ENCODE results near the gene PCDHGB4.
"Not testable (repeated sequence)": the region's sequence is repeated elsewhere in the genome, so short reads cannot be mapped to it uniquely, and the experiment has no call there.

Gene PCDHGB4

DNA sequence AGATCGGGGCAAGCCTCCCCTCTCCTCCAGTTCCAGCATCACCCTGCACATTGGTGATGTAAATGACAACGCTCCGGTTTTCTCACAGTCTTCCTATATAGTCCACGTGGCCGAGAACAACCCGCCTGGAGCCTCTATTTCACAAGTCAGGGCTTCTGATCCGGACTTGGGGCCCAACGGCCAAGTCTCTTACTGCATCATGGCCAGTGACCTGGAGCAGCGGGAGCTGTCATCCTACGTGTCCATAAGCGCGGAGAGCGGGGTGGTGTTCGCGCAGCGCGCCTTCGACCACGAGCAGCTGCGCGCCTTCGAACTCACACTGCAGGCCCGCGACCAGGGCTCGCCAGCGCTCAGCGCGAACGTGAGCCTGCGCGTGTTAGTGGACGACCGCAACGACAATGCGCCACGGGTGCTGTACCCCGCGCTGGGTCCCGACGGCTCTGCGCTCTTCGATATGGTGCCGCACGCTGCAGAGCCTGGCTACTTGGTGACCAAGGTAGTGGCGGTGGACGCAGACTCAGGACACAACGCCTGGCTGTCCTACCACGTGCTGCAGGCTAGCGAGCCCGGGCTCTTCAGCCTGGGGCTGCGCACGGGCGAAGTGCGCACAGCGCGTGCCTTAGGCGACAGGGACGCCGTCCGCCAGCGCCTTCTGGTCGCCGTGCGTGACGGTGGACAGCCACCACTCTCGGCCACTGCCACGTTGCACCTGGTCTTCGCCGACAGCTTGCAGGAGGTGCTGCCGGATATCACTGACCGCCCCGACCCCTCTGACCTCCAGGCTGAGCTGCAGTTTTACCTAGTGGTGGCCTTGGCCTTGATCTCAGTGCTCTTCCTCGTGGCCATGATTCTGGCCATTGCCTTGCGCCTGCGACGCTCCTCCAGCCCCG is 1.9 kb downstream of the PCDHGB4 start (continued):
- TF ChIP-seq, protein P1, sequence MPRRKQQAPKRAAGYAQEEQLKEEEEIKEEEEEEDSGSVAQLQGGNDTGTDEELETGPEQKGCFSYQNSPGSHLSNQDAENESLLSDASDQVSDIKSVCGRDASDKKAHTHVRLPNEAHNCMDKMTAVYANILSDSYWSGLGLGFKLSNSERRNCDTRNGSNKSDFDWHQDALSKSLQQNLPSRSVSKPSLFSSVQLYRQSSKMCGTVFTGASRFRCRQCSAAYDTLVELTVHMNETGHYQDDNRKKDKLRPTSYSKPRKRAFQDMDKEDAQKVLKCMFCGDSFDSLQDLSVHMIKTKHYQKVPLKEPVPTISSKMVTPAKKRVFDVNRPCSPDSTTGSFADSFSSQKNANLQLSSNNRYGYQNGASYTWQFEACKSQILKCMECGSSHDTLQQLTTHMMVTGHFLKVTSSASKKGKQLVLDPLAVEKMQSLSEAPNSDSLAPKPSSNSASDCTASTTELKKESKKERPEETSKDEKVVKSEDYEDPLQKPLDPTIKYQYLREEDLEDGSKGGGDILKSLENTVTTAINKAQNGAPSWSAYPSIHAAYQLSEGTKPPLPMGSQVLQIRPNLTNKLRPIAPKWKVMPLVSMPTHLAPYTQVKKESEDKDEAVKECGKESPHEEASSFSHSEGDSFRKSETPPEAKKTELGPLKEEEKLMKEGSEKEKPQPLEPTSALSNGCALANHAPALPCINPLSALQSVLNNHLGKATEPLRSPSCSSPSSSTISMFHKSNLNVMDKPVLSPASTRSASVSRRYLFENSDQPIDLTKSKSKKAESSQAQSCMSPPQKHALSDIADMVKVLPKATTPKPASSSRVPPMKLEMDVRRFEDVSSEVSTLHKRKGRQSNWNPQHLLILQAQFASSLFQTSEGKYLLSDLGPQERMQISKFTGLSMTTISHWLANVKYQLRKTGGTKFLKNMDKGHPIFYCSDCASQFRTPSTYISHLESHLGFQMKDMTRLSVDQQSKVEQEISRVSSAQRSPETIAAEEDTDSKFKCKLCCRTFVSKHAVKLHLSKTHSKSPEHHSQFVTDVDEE (CRISPR knock-in tag; IDR thresholded peaks at IDR 0.05), result no peak
- TF ChIP-seq ESRRG (CRISPR knock-in tag; IDR thresholded peaks at IDR 0.05) (no peak), RARB (CRISPR knock-in tag; IDR thresholded peaks at IDR 0.05) (no peak), ZFP3 (CRISPR knock-in tag; IDR thresholded peaks at IDR 0.05) (no peak)

DNA sequence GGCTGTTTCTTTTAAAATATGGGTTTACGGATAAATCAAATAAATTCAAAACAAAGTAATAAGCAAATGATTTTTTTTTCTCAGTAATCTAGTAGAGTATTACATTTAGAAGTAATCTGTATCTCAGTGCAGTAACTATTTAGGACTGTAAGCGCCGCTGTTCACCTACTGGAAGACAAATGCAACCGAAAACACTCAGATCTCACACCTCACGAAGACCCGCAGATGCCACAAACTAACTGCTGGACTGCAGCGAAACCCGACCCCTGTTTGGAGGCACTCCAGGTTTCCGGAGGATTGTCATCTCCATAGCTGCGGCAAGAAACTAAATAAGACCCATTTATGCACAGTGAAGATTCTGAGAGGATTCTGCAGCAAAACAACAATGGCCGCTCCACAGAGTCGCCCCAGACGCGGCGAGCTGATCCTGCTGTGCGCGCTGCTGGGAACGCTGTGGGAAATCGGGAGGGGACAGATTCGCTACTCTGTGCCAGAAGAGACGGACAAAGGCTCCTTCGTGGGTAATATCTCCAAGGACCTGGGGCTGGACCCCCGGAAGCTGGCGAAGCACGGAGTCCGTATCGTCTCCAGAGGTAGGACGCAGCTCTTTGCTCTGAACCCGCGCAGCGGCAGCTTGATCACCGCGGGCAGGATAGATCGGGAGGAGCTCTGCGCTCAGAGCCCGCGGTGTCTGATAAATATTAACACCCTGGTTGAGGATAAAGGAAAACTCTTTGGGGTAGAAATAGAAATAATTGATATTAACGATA is 5.1 kb downstream of the PCDHGB4 start, which contains the start of gene PCDHGA8:
PCDHGA8 (plus strand) TSS at position 205 of the 770 bp plus-strand sequence; CDS start at position 386, 181 bp downstream.
- TF ChIP-seq ISL1 (CRISPR knock-in tag; IDR thresholded peaks at IDR 0.05) (no peak), ZFP3 (CRISPR knock-in tag; IDR thresholded peaks at IDR 0.05) (no peak)
- ATAC-seq, result no peak

DNA sequence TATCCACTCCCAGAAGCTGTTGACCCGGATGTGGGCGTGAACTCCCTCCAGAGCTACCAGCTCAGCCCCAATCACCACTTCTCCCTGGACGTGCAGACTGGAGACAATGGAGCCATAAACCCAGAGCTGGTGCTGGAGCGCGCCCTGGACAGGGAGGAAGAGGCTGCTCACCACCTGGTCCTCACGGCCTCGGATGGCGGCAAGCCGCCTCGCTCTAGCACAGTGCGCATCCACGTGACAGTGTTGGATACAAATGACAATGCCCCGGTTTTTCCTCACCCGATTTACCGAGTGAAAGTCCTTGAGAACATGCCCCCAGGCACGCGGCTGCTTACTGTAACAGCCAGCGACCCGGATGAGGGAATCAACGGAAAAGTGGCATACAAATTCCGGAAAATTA is 5.8 kb downstream of the PCDHGB4 start:
- no peak for ATAC-seq
- no peak for TF ChIP-seq CSDC2 (CRISPR knock-in tag; IDR thresholded peaks at IDR 0.05)
- no peak for TF ChIP-seq ZNF70 (CRISPR knock-in tag; IDR thresholded peaks at IDR 0.05)
- TF ChIP-seq TCF4 (CRISPR knock-in tag; IDR thresholded peaks at IDR 0.05; ENCODE audit: borderline replicate concordance), result no peak
- TF ChIP-seq, protein P2, sequence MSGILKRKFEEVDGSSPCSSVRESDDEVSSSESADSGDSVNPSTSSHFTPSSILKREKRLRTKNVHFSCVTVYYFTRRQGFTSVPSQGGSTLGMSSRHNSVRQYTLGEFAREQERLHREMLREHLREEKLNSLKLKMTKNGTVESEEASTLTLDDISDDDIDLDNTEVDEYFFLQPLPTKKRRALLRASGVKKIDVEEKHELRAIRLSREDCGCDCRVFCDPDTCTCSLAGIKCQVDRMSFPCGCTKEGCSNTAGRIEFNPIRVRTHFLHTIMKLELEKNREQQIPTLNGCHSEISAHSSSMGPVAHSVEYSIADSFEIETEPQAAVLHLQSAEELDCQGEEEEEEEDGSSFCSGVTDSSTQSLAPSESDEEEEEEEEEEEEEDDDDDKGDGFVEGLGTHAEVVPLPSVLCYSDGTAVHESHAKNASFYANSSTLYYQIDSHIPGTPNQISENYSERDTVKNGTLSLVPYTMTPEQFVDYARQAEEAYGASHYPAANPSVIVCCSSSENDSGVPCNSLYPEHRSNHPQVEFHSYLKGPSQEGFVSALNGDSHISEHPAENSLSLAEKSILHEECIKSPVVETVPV (CRISPR knock-in tag; IDR thresholded peaks at IDR 0.05), result no peak
- TF ChIP-seq ZFP30 (CRISPR knock-in tag; IDR thresholded peaks at IDR 0.05), result no peak
- no peak for TF ChIP-seq ISL1 (CRISPR knock-in tag; IDR thresholded peaks at IDR 0.05)
- no peak for TF ChIP-seq TOX (CRISPR knock-in tag; IDR thresholded peaks at IDR 0.05; ENCODE audit: borderline replicate concordance)
- TF ChIP-seq ZNF565 (CRISPR knock-in tag; conservative IDR thresholded peaks at IDR 0.05; ENCODE audit: low read depth), result no peak
- TF ChIP-seq, protein P3, sequence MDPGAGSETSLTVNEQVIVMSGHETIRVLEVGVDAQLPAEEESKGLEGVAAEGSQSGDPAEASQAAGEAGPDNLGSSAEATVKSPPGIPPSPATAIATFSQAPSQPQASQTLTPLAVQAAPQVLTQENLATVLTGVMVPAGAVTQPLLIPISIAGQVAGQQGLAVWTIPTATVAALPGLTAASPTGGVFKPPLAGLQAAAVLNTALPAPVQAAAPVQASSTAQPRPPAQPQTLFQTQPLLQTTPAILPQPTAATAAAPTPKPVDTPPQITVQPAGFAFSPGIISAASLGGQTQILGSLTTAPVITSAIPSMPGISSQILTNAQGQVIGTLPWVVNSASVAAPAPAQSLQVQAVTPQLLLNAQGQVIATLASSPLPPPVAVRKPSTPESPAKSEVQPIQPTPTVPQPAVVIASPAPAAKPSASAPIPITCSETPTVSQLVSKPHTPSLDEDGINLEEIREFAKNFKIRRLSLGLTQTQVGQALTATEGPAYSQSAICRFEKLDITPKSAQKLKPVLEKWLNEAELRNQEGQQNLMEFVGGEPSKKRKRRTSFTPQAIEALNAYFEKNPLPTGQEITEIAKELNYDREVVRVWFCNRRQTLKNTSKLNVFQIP (CRISPR knock-in tag; IDR thresholded peaks at IDR 0.05; ENCODE audit: borderline replicate concordance, low read depth), result no peak
- TF ChIP-seq, protein P4, sequence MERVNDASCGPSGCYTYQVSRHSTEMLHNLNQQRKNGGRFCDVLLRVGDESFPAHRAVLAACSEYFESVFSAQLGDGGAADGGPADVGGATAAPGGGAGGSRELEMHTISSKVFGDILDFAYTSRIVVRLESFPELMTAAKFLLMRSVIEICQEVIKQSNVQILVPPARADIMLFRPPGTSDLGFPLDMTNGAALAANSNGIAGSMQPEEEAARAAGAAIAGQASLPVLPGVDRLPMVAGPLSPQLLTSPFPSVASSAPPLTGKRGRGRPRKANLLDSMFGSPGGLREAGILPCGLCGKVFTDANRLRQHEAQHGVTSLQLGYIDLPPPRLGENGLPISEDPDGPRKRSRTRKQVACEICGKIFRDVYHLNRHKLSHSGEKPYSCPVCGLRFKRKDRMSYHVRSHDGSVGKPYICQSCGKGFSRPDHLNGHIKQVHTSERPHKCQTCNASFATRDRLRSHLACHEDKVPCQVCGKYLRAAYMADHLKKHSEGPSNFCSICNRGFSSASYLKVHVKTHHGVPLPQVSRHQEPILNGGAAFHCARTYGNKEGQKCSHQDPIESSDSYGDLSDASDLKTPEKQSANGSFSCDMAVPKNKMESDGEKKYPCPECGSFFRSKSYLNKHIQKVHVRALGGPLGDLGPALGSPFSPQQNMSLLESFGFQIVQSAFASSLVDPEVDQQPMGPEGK (CRISPR knock-in tag; IDR thresholded peaks at IDR 0.05; ENCODE audit: borderline replicate concordance), result no peak
- no peak for TF ChIP-seq ZFP3 (CRISPR knock-in tag; IDR thresholded peaks at IDR 0.05)

DNA sequence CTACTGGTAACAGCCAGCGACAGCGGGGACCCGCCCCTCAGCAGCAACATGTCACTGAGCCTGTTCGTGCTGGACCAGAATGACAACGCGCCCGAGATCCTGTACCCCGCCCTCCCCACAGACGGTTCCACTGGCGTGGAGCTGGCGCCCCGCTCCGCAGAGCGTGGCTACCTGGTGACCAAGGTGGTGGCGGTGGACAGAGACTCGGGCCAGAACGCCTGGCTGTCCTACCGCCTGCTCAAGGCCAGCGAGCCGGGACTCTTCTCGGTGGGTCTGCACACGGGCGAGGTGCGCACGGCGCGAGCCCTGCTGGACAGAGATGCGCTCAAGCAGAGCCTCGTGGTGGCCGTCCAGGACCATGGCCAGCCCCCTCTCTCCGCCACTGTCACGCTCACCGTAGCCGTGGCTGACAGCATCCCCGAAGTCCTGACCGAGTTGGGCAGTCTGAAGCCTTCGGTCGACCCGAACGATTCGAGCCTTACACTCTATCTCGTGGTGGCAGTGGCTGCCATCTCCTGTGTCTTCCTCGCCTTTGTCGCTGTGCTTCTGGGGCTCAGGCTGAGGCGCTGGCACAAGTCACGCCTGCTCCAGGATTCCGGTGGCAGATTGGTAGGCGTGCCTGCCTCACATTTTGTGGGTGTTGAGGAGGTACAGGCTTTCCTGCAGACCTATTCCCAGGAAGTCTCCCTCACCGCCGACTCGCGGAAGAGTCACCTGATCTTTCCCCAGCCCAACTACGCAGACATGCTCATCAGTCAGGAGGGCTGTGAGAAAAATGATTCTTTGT is 7.1 kb downstream of the PCDHGB4 start:
- ATAC-seq, result not testable (repeated sequence)

DNA sequence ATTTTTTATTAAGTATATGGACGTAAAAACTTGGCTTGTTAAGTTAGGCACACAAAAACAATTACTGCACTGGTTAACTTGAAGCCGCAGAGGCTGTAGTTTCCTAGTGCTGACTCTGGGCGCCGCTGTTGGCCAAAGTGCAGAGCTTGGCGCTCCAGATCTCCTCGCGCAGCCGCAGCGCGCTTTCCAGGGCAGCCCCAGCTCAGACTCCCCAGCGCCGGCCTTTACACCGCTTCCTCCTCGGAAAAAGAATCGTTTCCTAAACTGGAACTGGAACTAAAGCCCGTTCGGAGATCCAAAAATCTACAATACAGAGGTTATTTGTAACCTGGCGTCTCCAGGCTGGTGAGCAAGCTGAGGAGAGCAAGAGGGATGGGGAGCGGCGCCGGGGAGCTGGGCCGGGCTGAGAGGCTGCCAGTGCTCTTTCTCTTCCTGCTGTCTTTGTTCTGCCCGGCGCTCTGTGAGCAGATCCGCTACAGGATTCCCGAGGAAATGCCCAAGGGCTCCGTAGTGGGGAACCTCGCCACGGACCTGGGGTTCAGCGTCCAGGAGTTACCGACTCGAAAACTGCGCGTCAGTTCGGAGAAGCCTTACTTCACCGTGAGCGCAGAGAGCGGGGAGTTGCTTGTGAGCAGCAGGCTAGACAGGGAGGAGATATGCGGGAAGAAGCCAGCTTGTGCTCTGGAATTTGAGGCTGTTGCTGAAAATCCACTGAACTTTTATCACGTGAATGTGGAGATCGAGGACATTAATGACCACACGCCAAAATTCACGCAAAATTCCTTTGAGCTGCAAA is 10.5 kb downstream of the PCDHGB4 start, which contains the start of gene PCDHGB5:
PCDHGB5 (plus strand) TSS at position 192 of the 796 bp plus-strand sequence; CDS start at position 373, 181 bp downstream.
- ATAC-seq, result not testable (repeated sequence)

All from SK-N-SH treated with all-trans-retinoic acid at 6 μM for 48 hours (cell line).